Activated naive CD4-positive, alpha-beta T cell treated with anti-CD3 and anti-CD28 coated beads, Interleukin-2, amount 10 ng/mL, durations not matched to agents 7 days and 5 days (primary cell): ENCODE results near the gene CDH23.
A peak's percentile ranks its signal among the peaks of the same experiment; 100 is the strongest.

Experiments
- CTCF ChIA-PET: fragments of 350-600 bp; sonication (Branson Sonifier 250); formaldehyde crosslinking; loops from one replicate; lab custom pipeline; 2021; ENCODE audit warnings: antibody characterized with exemption; lab: Charles Lee
- DNase-seq: peaks from one replicate; pipeline ENCODE4 v3.0.0-alpha.2; 2020
- H3K27ac Mint-ChIP-seq: one replicate; pipeline ENCODE4 v1.8.0; 2021; ENCODE audit warnings: mild to moderate bottlenecking, moderate library complexity, mixed read lengths
- H3K27me3 Mint-ChIP-seq: one replicate; pipeline ENCODE4 v1.8.0; 2021; ENCODE audit warnings: mild to moderate bottlenecking, mixed read lengths
- H3K36me3 Mint-ChIP-seq: one replicate; pipeline ENCODE4 v1.8.0; 2021; ENCODE audit warnings: mixed read lengths
- H3K4me1 Mint-ChIP-seq: one replicate; pipeline ENCODE4 v1.8.0; 2021; ENCODE audit warnings: mixed read lengths
- H3K4me3 Mint-ChIP-seq: one replicate; pipeline ENCODE4 v1.8.0; 2021; ENCODE audit warnings: mild to moderate bottlenecking, moderate library complexity, mixed read lengths
- H3K9me3 Mint-ChIP-seq: one replicate; pipeline ENCODE4 v1.8.0; 2021; ENCODE audit warnings: mixed read lengths

Gene CDH23

DNA sequence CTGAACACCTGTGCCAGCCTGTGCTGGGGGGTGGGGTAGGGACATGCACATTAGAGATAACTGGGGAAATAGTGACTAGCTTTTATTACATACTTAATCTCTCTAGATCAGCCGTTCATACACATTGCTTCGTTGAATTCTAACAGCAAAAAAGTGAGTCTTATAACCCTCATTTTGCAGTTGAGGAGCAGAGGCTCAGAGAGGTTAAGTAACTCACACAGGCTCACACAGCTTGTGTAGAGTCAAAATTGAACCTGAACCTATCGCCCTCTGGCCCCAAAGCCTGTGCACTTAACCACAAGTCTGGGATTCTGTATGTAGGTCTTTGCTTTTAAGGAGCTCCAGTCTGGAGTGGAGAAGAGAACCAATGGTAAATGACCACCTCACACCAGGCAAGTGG, 59.9 kb downstream of the CDH23 start:
- Mint-ChIP-seq H3K9me3 (no peaks in the 10 kb centered on the region), H3K27ac (no peak overlapping the region), H3K4me3 (no peak overlapping the region), H3K36me3 (no peaks in the 10 kb centered on the region), H3K4me1 (no peaks in the 10 kb centered on the region), H3K27me3 (peaks cover 23% of the 10 kb centered on the region)
- CTCF ChIA-PET = no interaction called here
- no peak for DNase-seq

DNA sequence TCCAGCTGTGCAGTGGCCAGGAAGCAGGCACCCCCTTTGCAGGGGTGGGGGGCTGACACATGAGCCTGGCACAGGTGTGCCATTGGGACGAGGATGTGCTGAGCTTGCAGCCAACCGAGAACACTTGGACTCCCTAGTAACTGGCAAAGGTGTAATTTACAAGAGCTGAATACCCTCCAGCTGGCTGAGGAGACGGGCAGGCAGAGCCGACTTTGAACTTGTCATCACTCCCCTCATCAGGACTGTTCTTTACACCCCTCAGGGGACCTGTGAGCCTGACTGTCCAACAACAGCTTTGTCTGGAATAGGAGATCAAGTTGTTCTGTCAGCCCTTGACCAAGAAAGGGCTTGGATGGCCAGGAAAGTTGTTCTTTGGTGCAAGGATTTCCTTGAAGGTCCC, 61.2 kb downstream of the CDH23 start:
- Mint-ChIP-seq H3K9me3 (no peaks in the 10 kb centered on the region), H3K4me1 (no peaks in the 10 kb centered on the region), H3K27ac (no peak overlapping the region), H3K27me3 (peaks cover 23% of the 10 kb centered on the region), H3K36me3 (no peaks in the 10 kb centered on the region), H3K4me3 (no peak overlapping the region)
- no peak for DNase-seq
- CTCF ChIA-PET = interaction anchor here (1.5 kb wide), 1 partner anchor 10 kb away, joined by 3 read pairs; no protein-coding TSS in a partner anchor

DNA sequence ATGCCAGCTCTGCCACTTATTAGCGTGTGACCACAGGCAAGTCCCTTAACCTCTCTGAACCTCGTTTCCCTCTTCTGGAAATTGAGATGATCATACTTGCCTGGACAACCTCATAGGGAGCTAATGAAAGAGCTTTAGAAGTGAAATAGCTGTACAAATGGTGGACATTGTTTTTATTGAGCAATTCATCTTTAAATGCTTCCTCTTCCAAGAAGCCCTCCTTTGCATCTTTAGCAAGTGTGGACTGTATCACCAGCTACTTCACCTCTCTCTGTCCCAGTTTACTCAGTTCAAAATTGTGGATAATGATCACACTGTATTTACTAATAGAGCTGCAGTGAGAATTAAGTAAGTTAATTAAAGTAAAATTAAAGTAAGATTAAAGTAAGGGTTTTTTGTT, 61.7 kb downstream of the CDH23 start:
- no peak overlapping the region for H3K4me3 Mint-ChIP-seq
- H3K4me1 Mint-ChIP-seq = no peaks in the 10 kb centered on the region
- DNase-seq = no peak
- H3K27me3 Mint-ChIP-seq = peaks cover 20% of the 10 kb centered on the region
- H3K27ac Mint-ChIP-seq = no peak overlapping the region
- no peaks in the 10 kb centered on the region for H3K36me3 Mint-ChIP-seq
- no peaks in the 10 kb centered on the region for H3K9me3 Mint-ChIP-seq
- CTCF ChIA-PET = interaction anchor here (1.5 kb wide), 1 partner anchor 10 kb away, joined by 3 read pairs; no protein-coding TSS in a partner anchor

DNA sequence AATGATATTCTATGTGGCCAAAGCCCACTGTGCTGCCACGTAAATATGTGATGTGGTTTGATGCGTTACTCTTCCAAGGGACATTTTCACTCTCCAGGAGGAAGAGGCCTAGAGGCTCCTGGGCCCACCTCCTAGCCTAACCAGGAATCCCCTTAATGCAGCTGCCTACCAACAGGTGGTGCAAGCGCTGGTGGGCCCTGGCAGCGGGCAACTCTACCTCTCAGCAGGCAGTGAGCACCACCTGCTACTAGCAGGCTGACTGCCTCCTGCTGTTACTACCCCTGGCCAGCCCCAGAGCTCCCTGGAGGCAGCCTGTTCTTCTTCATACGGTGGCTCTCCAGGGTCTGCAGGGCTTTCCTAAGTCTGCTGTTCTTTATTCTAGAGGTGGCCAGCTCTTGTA, 62.8 kb downstream of the CDH23 start:
- no peaks in the 10 kb centered on the region for H3K9me3 Mint-ChIP-seq
- no peaks in the 10 kb centered on the region for H3K4me1 Mint-ChIP-seq
- no peak overlapping the region for H3K4me3 Mint-ChIP-seq
- no peak overlapping the region for H3K27ac Mint-ChIP-seq
- H3K27me3 Mint-ChIP-seq = peaks cover 19% of the 10 kb centered on the region
- no peak for DNase-seq
- CTCF ChIA-PET = interaction anchor here (1.5 kb wide), 1 partner anchor 8 kb away, joined by 3 read pairs; no protein-coding TSS in a partner anchor
- H3K36me3 Mint-ChIP-seq = no peaks in the 10 kb centered on the region

DNA sequence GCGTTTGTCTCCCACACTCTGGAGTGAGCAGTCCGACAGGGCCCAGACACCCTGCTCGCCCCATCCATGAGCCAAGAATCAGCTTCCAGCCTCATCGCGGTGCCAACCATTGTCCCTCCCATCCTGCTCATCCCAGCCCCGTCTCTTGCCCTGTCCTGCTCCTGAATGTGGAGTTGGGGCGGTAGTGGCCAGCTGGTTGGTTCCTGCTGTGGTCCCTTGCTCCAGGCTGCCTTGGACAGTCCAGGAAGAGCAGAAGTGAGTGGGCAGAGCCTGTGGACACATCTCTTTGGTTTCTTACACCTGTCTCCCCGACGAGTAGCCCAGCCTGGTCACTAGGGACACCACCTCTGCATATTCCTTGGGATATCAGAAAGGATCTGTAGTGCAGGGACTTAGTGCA, 63.9 kb downstream of the CDH23 start:
- Mint-ChIP-seq H3K36me3 (no peaks in the 10 kb centered on the region), H3K4me1 (no peaks in the 10 kb centered on the region), H3K27me3 (peaks cover 19% of the 10 kb centered on the region), H3K4me3 (no peak overlapping the region), H3K27ac (no peak overlapping the region), H3K9me3 (no peaks in the 10 kb centered on the region)
- no peak for DNase-seq
- CTCF ChIA-PET = no interaction called here

DNA sequence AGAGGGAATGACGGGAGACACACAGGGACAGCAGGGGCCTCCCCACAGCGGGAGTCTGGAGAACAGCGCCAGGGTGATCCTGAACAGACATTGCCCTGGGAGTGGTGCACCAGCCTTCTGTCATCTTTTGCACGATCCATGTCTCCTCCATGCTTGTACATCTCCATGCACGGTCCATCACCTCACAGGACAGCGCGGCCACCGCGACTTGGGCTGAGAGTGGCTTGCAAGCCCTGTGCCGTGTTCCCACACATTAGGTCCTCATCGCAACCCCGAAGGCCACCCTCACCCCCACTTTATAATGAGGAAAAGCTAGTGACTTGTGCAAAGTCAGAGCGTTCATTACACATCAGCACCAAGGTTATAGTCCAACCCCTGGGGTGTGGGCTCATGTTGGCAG, 64.7 kb downstream of the CDH23 start:
- H3K36me3 Mint-ChIP-seq = no peaks in the 10 kb centered on the region
- H3K9me3 Mint-ChIP-seq = no peaks in the 10 kb centered on the region
- no peak overlapping the region for H3K27ac Mint-ChIP-seq
- no peak for DNase-seq
- H3K27me3 Mint-ChIP-seq = peaks cover 13% of the 10 kb centered on the region
- no peak overlapping the region for H3K4me3 Mint-ChIP-seq
- H3K4me1 Mint-ChIP-seq = no peaks in the 10 kb centered on the region
- CTCF ChIA-PET = no interaction called here

DNA sequence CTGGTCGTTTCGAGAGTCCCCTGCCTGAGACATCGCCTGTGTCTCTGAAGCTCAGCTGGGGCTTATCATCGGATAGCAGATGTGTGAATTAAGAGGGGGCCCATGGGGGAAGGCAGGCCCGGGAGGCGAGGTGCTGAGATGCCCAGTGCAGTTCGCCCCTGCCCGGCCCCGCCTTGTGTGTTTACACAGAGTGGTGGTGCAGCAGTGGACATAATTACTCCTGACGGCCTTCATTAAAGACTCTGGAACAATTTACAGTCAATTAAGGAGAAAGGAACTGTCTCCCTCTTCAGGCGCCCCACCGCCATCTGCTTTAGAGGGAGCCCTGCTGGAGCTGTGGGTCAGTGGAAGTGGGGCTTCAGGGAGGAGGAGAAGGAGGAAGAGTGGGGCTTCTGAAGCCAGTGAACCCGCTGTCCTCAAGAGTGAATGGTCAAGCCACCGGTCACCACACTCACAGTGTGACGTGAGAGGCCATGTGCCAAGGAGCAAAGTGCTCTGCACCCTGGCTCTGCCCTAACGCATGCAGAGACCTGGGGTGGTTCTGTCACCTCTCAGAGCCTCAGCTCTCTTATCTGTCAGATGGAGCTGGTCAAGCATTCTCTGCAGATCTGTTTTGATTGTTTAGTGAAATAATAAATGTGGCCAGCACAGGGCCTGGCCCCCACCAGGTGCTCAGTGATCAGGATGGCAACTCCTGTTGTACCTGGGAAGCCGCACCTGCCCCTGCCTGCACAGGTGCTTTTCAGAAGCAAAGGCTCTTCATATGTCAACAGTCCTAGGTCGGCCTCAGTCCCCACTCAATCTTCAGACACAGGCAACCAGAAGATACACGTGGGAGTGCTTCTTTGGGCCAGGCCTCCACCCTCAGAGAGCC, 65.6 kb downstream of the CDH23 start:
- H3K27me3 Mint-ChIP-seq = peaks cover 5% of the 10 kb centered on the region
- H3K36me3 Mint-ChIP-seq = no peaks in the 10 kb centered on the region
- no peaks in the 10 kb centered on the region for H3K4me1 Mint-ChIP-seq
- no peak overlapping the region for H3K27ac Mint-ChIP-seq
- H3K4me3 Mint-ChIP-seq = no peak overlapping the region
- no peak for DNase-seq
- CTCF ChIA-PET = no interaction called here
- no peaks in the 10 kb centered on the region for H3K9me3 Mint-ChIP-seq

DNA sequence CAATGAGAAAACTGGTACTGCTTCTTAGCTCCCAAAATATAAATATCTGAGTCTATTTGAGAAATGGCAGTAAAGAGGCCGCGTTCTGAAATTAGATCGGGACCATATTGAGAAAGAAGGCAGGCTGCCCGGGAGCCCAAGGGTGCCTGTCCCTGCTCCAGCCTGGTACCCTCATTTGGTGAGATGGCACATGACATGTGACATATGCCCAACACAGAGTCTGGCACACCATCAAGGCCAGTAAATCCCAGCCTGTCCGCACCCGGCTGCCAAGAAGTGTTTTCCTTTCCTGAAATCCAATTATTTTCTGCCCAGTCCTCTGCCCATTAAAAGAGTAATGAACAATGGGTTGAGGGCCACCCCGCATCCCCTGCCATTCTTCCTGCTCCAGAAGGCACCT, 66.4 kb downstream of the CDH23 start:
- H3K36me3 Mint-ChIP-seq = no peaks in the 10 kb centered on the region
- DNase-seq = no peak
- CTCF ChIA-PET = no interaction called here
- no peak overlapping the region for H3K27ac Mint-ChIP-seq
- no peaks in the 10 kb centered on the region for H3K27me3 Mint-ChIP-seq
- H3K4me3 Mint-ChIP-seq = no peak overlapping the region
- H3K9me3 Mint-ChIP-seq = no peaks in the 10 kb centered on the region
- no peaks in the 10 kb centered on the region for H3K4me1 Mint-ChIP-seq

DNA sequence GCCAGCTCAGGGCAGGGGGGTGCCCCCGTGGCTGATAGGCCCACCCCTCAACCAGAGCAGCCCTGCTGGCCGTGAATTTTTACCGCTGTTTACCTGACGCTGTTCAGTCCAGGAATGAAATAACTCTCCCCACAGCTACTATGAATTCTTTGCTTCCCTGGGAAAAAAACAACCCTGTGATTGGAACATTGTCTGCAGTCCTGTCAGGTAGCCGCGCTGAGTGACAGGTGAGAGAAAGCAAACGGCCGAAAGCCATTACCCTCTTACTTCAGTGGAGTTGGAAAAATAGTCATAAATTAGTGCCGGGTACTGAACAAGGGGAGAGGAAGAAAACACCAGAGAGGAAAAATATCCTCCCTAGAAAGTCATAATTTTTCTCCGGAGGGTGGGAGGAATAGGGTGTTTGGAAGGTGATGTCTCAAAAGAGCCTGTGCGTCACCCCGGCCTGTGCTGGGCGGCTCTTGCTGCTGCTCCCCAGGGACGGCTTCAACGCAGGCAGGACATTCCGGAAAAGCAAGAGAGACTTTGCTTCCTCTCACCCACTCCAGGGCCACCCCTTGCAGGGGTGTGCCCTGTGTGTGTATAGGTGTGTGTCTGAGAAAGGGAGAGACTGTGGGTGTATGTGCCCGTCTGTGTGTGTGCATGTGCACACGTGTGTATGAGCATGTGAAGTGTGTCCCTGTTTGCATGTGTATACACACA, 69.0 kb downstream of the CDH23 start:
- Mint-ChIP-seq H3K27me3 (no peaks in the 10 kb centered on the region), H3K36me3 (no peaks in the 10 kb centered on the region), H3K9me3 (no peaks in the 10 kb centered on the region), H3K27ac (no peak overlapping the region), H3K4me3 (no peak overlapping the region), H3K4me1 (no peaks in the 10 kb centered on the region)
- CTCF ChIA-PET = no interaction called here
- DNase-seq = no peak

DNA sequence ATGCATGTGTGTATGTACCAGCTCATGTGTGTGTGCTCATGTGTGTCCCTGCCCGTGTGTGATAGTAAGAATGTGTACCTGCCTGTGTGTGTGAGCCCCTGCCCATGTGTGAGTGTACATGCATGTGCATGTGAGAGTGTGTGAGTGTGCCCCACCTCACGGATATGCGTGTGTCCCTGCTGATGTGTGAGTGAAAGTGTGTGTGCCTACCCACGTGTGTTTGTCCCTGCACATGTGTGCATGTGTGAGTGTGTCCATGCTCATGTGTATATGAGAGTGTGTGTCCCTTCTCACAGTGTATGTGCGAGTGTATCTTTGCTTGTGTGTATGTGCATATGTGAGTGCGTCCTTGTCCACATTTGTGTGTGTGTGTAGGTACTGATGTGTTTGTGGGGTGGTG, 69.6 kb downstream of the CDH23 start:
- H3K9me3 Mint-ChIP-seq = no peaks in the 10 kb centered on the region
- no peaks in the 10 kb centered on the region for H3K4me1 Mint-ChIP-seq
- H3K27me3 Mint-ChIP-seq = no peaks in the 10 kb centered on the region
- H3K36me3 Mint-ChIP-seq = no peaks in the 10 kb centered on the region
- DNase-seq = no peak
- CTCF ChIA-PET = no interaction called here
- no peak overlapping the region for H3K27ac Mint-ChIP-seq
- H3K4me3 Mint-ChIP-seq = no peak overlapping the region

DNA sequence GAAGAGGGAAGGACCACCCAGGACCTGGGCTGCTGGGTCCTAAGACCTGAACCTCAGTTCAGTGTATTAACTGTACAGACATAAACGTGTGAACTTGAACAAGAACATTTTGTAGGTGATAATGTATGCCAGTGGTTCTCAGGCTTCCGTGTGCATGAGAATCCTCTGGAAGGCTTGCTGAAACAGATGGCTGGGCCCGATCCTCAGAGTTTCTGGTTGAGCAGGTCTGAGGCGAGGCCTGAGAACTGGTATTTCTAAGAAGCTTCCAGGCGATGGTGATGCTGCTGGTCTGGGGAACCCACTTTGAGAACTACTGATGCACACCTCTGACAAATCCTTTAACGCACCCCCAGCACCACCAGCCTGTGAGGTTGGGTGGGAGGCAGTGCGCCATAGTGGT, 70.4 kb downstream of the CDH23 start:
- Mint-ChIP-seq H3K4me1 (no peaks in the 10 kb centered on the region), H3K27me3 (no peaks in the 10 kb centered on the region), H3K9me3 (no peaks in the 10 kb centered on the region), H3K27ac (no peak overlapping the region), H3K36me3 (no peaks in the 10 kb centered on the region), H3K4me3 (no peak overlapping the region)
- CTCF ChIA-PET = interaction anchor here (0.8 to 1.3 kb wide), 2 partner anchors 9 to 152 kb away, joined by 3 to 4 read pairs; no protein-coding TSS in a partner anchor
- DNase-seq = no peak

DNA sequence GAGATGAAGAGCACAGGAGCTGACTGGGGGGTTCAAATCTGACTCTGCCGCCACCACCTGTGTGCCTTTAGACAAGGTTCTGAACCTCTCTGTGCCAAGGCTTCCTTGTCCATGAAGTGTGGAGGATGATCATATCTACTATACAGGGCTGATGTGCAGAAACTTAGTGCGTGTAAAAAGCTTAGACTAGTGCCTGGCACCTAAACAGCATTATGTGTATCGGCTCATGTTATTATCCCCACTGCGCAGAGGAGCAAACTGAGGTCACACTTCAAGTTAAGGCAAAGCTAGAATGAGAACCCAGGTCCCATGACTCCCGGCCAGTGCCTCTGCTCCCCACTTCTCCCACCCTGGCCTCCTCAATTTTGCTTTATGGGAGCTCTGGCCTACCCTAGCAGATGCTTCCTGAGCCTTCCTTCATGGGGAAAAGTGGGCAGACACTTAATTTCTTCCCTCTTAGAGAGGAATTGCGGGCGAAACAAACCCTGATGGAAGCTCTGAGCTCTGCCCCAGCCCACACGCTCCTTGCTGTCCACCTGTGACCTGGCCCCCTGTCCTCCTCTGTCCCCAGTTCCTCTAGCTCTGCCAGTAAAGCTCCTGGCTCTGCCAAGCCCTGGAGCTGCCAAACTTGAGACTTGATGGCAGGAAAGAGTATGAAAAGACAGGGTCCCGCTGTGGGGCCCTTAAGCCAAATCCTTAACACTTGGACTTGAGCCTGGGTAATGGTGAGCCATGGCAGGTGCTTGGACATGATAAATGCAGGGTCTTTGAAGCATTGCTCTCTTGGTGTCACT, 71.0 kb downstream of the CDH23 start:
- Mint-ChIP-seq H3K27ac (no peak overlapping the region), H3K36me3 (no peaks in the 10 kb centered on the region), H3K4me1 (no peaks in the 10 kb centered on the region), H3K4me3 (no peak overlapping the region), H3K27me3 (no peaks in the 10 kb centered on the region), H3K9me3 (no peaks in the 10 kb centered on the region)
- CTCF ChIA-PET = interaction anchor here (0.8 to 1.3 kb wide), 3 partner anchors 9 to 153 kb away, joined by 3 to 4 read pairs (median 3); no protein-coding TSS in a partner anchor
- DNase-seq = no peak

DNA sequence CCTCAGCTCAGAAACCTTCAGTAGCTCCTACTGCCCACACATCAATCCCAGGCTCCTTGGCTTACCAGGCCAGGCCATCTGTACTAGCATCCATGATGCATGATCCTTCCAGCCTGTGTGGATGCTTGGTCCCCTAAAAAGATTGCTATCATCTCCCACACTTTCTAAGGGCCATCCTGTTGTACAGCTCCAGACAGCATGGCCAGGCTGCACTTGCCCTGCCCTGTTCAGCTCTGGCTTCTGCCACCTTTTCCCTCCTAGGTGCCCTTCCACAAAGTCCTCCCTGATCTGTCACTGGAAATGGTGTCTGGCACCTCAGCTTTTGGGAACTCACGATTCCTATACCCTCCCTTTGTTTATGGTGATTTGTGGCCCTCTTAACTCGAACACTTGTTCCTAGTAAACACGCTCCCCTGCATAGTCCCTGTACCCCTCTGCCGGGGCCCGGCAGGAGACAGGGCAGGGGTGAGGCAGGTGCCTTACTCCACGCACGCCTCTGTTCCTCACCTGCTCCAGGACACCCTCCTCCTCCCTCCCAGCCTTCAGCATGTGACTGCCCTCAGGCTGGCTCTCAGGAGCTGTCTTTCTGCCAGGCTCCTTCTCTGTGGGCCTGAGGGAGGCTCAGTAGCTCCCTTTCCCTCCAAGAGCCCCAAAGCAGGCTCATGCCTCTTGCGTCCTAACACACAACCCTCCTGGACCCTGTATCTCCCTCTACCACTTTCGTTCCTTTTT, 71.8 kb downstream of the CDH23 start:
- peak overlapping the region; percentile 38 for H3K27ac Mint-ChIP-seq
- CTCF ChIA-PET = interaction anchor here (0.9 to 1.3 kb wide), 2 partner anchors 10 to 84 kb away, joined by 3 read pairs; no protein-coding TSS in a partner anchor
- no peak overlapping the region for H3K4me3 Mint-ChIP-seq
- H3K9me3 Mint-ChIP-seq = no peaks in the 10 kb centered on the region
- DNase-seq = no peak
- H3K36me3 Mint-ChIP-seq = no peaks in the 10 kb centered on the region
- no peaks in the 10 kb centered on the region for H3K27me3 Mint-ChIP-seq
- no peaks in the 10 kb centered on the region for H3K4me1 Mint-ChIP-seq
